SK-N-SH (cell line): ENCODE measurements around the gene CUX1. TPM values are rescaled to one million over a fixed set of nuclear protein-coding genes. Genes with fewer than 3 reads are reported as not detected.

Experiments
- CTCF ChIA-PET: fragments of 300-600, 350-600 bp; formaldehyde crosslinking; extraction: SDS; loops from one replicate; lab custom pipeline; 2021; lab: Yijun Ruan, JAX
- POLR2A ChIA-PET: fragments of 350-600 bp; sonication (Branson Sonifier 250); formaldehyde crosslinking; extraction: SDS; loops from one replicate; lab custom pipeline; 2020; ENCODE audit warnings: antibody characterized with exemption, inconsistent platforms; lab: Yijun Ruan, JAX
- DNase-seq: peaks from one replicate; pipeline ENCODE4 v3.0.0; 2012
- H2AFZ ChIP-seq: fragments of 200-600 bp; sonication (generic); 2 replicates; pipeline ENCODE4 v1.8.1; 2016; ENCODE audit warnings: antibody characterized with exemption, mild to moderate bottlenecking, low read depth
- H3F3A ChIP-seq: fragments of 200-600 bp; sonication (generic); replicated peaks from 2 replicates; pipeline ENCODE3; 2016; ENCODE audit warnings: antibody characterized with exemption, mild to moderate bottlenecking; ENCODE audit not compliant: insufficient read depth
- H3K27ac ChIP-seq, 2 experiments: fragments of 200-500 bp in 1 of 2; fragments of 200-600 bp in 1 of 2; sonication (Bioruptor generic) in 1 of 2; sonication (generic), shearing (Covaris generic) in 1 of 2; 2 replicates each; pipeline versions ENCODE4 v1.5.1 to v1.6.1; 2014 to 2016; ENCODE audit warnings: low read depth in 2 of 2, inconsistent platforms in 1 of 2, low read length in 1 of 2, mild to moderate bottlenecking in 1 of 2, mixed read lengths in 1 of 2
- H3K27me3 ChIP-seq: fragments of 200-600 bp; sonication (generic), shearing (Covaris generic); 2 replicates; pipeline ENCODE4 v1.6.1; 2016; ENCODE audit warnings: mixed run types; ENCODE audit not compliant: insufficient read depth
- H3K36me3 ChIP-seq, 2 experiments: fragments of 200-500 bp in 1 of 2; fragments of 200-600 bp in 1 of 2; sonication (Bioruptor generic) in 1 of 2; sonication (generic) in 1 of 2; replicated peaks in 1 of 2; 2 replicates each; pipeline versions ENCODE3 to v1.5.1; 2014 to 2016; ENCODE audit warnings: low read length in 1 of 2, mild to moderate bottlenecking in 1 of 2; ENCODE audit not compliant: insufficient read depth in 2 of 2, control insufficient read depth in 1 of 2
- H3K4me1 ChIP-seq, 2 experiments: fragments of 200-500 bp in 1 of 2; fragments of 200-600 bp in 1 of 2; sonication (Bioruptor generic) in 1 of 2; sonication (generic), shearing (Covaris generic) in 1 of 2; 2 replicates each; pipeline versions ENCODE4 v1.5.1 to v1.6.1; 2014 to 2016; ENCODE audit warnings: low read depth in 1 of 2, low read length in 1 of 2, mixed run types in 1 of 2; ENCODE audit not compliant: insufficient read depth in 2 of 2, control insufficient read depth in 1 of 2
- H3K4me2 ChIP-seq: fragments of 200-600 bp; sonication (generic), shearing (Covaris generic); 2 replicates; pipeline ENCODE4 v1.6.1; 2017; ENCODE audit warnings: mixed run types
- H3K4me3 ChIP-seq, 2 experiments: fragments of 200-500 bp in 1 of 2; fragments of 200-600 bp in 1 of 2; sonication (Bioruptor generic) in 1 of 2; sonication (generic), shearing (Covaris generic) in 1 of 2; 2 replicates each; pipeline versions ENCODE4 v1.5.1 to v1.8.1; 2014 to 2016; ENCODE audit warnings: low read depth in 2 of 2, inconsistent platforms in 1 of 2, low read length in 1 of 2, mild to moderate bottlenecking in 1 of 2, mixed read lengths in 1 of 2, moderate library complexity in 1 of 2
- H3K79me2 ChIP-seq: fragments of 200-600 bp; sonication (generic); 2 replicates; pipeline ENCODE4 v1.8.1; 2017; ENCODE audit warnings: mild to moderate bottlenecking; ENCODE audit not compliant: insufficient read depth
- H3K9ac ChIP-seq: fragments of 200-600 bp; sonication (generic); 2 replicates; pipeline ENCODE4 v1.6.1; 2017; ENCODE audit warnings: mixed run types
- H3K9me2 ChIP-seq: fragments of 200-600 bp; sonication (generic); 2 replicates; pipeline ENCODE4 v1.6.1; 2017; ENCODE audit warnings: mixed run types
- H3K9me3 ChIP-seq: fragments of 200-600 bp; sonication (generic); 2 replicates; pipeline ENCODE4 v1.6.1; 2017; ENCODE audit warnings: mixed run types, mild to moderate bottlenecking, moderate library complexity
- H4K20me1 ChIP-seq: fragments of 200-600 bp; sonication (generic); 2 replicates; pipeline ENCODE4 v1.6.1; 2017; ENCODE audit warnings: mild to moderate bottlenecking, mixed run types; ENCODE audit not compliant: insufficient read depth
- CHD2 ChIP-seq: fragments of 150-350 bp; IDR thresholded peaks from 2 replicates; pipeline ENCODE4 v1.6.1; 2018; ENCODE audit warnings: low read length; ENCODE audit not compliant: partially characterized antibody
- CTCF ChIP-seq: fragments of 200-600 bp; sonication (generic); IDR thresholded peaks from 2 replicates; pipeline ENCODE4 v1.6.1; 2017; ENCODE audit warnings: antibody characterized with exemption, mild to moderate bottlenecking, moderate library complexity
- ELF1 ChIP-seq: IDR thresholded peaks from 2 replicates; pipeline ENCODE4 v1.4.0; 2012
- EP300 ChIP-seq, 2 experiments: IDR thresholded peaks; 2 replicates each; pipeline versions ENCODE4 v1.4.0 to v1.6.1; 2012; ENCODE audit warnings: borderline replicate concordance in 1 of 2, low read depth in 1 of 2, low read length in 1 of 2
- EZH2phosphoT487 ChIP-seq: fragments of 200-600 bp; sonication (generic); IDR thresholded peaks from 2 replicates; pipeline ENCODE4 v1.6.1; 2017; ENCODE audit warnings: low read depth, mixed run types, mild to moderate bottlenecking, antibody characterized with exemption, moderate library complexity, borderline replicate concordance
- FOXM1 ChIP-seq: IDR thresholded peaks from 2 replicates; pipeline ENCODE4 v1.4.0; 2012; ENCODE audit warnings: low read depth, mild to moderate bottlenecking
- NFIC ChIP-seq: IDR thresholded peaks from 2 replicates; pipeline ENCODE4 v1.4.0; 2012; ENCODE audit warnings: borderline replicate concordance
- PBX3 ChIP-seq: IDR thresholded peaks from 2 replicates; pipeline ENCODE4; 2012
- POLR2AphosphoS5 ChIP-seq: IDR thresholded peaks from 2 replicates; pipeline ENCODE4 v1.6.1; 2012; ENCODE audit warnings: low read depth, low read length
- RAD21 ChIP-seq: IDR thresholded peaks from 2 replicates; pipeline ENCODE4 v1.6.1; 2012; ENCODE audit warnings: mild to moderate bottlenecking, low read length
- RXRA ChIP-seq: IDR thresholded peaks from 2 replicates; pipeline ENCODE4 v1.4.0; 2012; ENCODE audit warnings: low read depth, mild to moderate bottlenecking, borderline replicate concordance
- TCF12 ChIP-seq: IDR thresholded peaks from 2 replicates; pipeline ENCODE4 v1.4.0; 2012
- WGBS: methylation state at CpG from one replicate; pipeline ENCODE4 v1.1.6; 2017; ENCODE audit warnings: low lambda C conversion rate; 5-methylcytosine and 5-hydroxymethylcytosine counted together
- polyA plus RNA-seq, 3 experiments: library from polyadenylated mRNA; depleted of rRNA; stranded (reverse); fragments of >200 nt; gene quantifications; 2 replicates each; pipeline ENCODE4 v1.2.3, GENCODE V29; 2012

CUX1 gene
- polyA plus RNA-seq, 1 of the 3 experiments (the other 2 are of a cell fraction) = 68.6 TPM

GRCh38 chr7:101870361-101871062 is 53.1 kb downstream of the CUX1 start:
- Histone ChIP-seq H3K4me2 (no peak overlapping the region), H3K9me2 (no peaks in the 10 kb centered on the region), H3K4me1 (peaks cover 20 to 25% of the 10 kb centered on the region in 2 experiments; a peak in 3 of 4 replicates), H2AFZ (no peak overlapping the region), H3K27me3 (no peaks in the 10 kb centered on the region), H3K79me2 (peaks cover 98% of the 10 kb centered on the region), H3K9me3 (no peaks in the 10 kb centered on the region), H3K27ac (0 out of 4 replicates have a peak overlapping the region, but pooled peaks of 1 of the 2 experiments have one; percentile 1), H3F3A (peaks cover 16% of the 10 kb centered on the region), H3K9ac (no peak overlapping the region), H3K36me3 (no peaks in the 10 kb centered on the region), H4K20me1 (peaks cover 58% of the 10 kb centered on the region), H3K4me3 (no peak overlapping the region)
- peak; percentile 32 for TF ChIP-seq CTCF
- no peak for TF ChIP-seq PBX3
- peak; percentile 33; the same call in 1 of the 2 replicates for TF ChIP-seq RAD21
- WGBS = 89% methylated on average over 12 of the region's 12 CpGs
- peak; percentile 54 for DNase-seq
- CTCF ChIA-PET = interaction anchor here (0.7 to 3.8 kb wide), 7 partner anchors 9 to 366 kb away, joined by 3 to 22 read pairs (median 3); no protein-coding TSS in a partner anchor
- POLR2A ChIA-PET = no interaction called here

GRCh38 chr7:101871351-101871750 is 53.9 kb downstream of the CUX1 start:
- Histone ChIP-seq H4K20me1 (peaks cover 53% of the 10 kb centered on the region), H3K9ac (no peak overlapping the region), H3K36me3 (no peaks in the 10 kb centered on the region), H3K4me1 (peaks cover 20 to 26% of the 10 kb centered on the region in 2 experiments; a peak in 3 of 4 replicates), H3K9me2 (no peaks in the 10 kb centered on the region), H3K27me3 (no peaks in the 10 kb centered on the region), H3K79me2 (peaks cover 98% of the 10 kb centered on the region), H3K9me3 (no peaks in the 10 kb centered on the region), H3K4me2 (no peak overlapping the region), H3K27ac (no peak overlapping the region), H3F3A (peaks cover 16% of the 10 kb centered on the region), H2AFZ (no peak overlapping the region), H3K4me3 (no peak overlapping the region)
- no peak for DNase-seq
- WGBS = over 99% methylated on average over 9 of the region's 9 CpGs
- TF ChIP-seq CHD2 = no peak
- ChIA-PET POLR2A (no interaction called here), CTCF (interaction anchor here (1.7 kb wide), 1 partner anchor 10 kb away, joined by 9 read pairs; no protein-coding TSS in a partner anchor)

- Histone ChIP-seq H3K36me3 (no peaks in the 10 kb centered on the region), H3K4me1 (peaks cover 16 to 31% of the 10 kb centered on the region in 2 experiments; a peak in 3 of 4 replicates), H3K4me3 (no peak overlapping the region), H3F3A (peaks cover 16% of the 10 kb centered on the region), H3K27ac (peak overlapping the region; percentile 13 to 56; a peak in 3 of 4 replicates), H4K20me1 (peaks cover 28% of the 10 kb centered on the region; the same call in 1 of the 2 replicates), H3K79me2 (peaks cover 98% of the 10 kb centered on the region), H3K4me2 (peak overlapping the region; percentile 57), H3K9me2 (no peaks in the 10 kb centered on the region), H3K9ac (peak overlapping the region; percentile 4; the same call in 1 of the 2 replicates), H2AFZ (peak overlapping the region; percentile 4; the same call in 1 of the 2 replicates), H3K27me3 (no peaks in the 10 kb centered on the region), H3K9me3 (no peaks in the 10 kb centered on the region)
- WGBS = 40% methylated on average over 5 of the region's 5 CpGs
- CTCF ChIA-PET = no interaction called here
- DNase-seq = no peak
- POLR2A ChIA-PET = no interaction called here
- TF ChIP-seq PBX3 (peak; percentile 36; the same call in 1 of the 2 replicates), NFIC (peak; percentile 14; the same call in 1 of the 2 replicates), RXRA (no peak), FOXM1 (no peak), EZH2phosphoT487 (no peak), TCF12 (no peak), ELF1 (no peak), POLR2AphosphoS5 (no peak), EP300 (IDR thresholded peaks at IDR 0.05; ENCODE audit: borderline replicate concordance in 1 of 2, low read depth in 1 of 2, low read length in 1 of 2) (0 out of 4 replicates have a peak, but pooled peaks of 1 of the 2 experiments have one; percentile 27)
Measured at GRCh38 chr7:101874028-101874427, 56.6 kb downstream of the CUX1 start.
